K562 (cell line): Measurements from ENCODE around the gene ZCRB1. TPM values are rescaled to one million over a fixed set of nuclear protein-coding genes. Genes with fewer than 3 reads are reported as not detected.

Experiments
- ARID1B ChIP-seq: fragments of 450-650 bp; IDR thresholded peaks from 2 replicates; pipeline ENCODE4 v1.6.1; 2016; ENCODE audit warnings: antibody characterized with exemption, mild to moderate bottlenecking, inconsistent platforms
- BDP1 ChIP-seq: IDR thresholded peaks from 3 replicates; pipeline ENCODE4 v1.6.1; 2011; ENCODE audit not compliant: insufficient read length, insufficient read depth
- C11orf30 ChIP-seq: fragments of 450-650 bp; IDR thresholded peaks from 2 replicates; pipeline ENCODE4 v1.6.1; 2016; ENCODE audit warnings: low read depth, mild to moderate bottlenecking
- CBFA2T3 ChIP-seq: fragments of 450-650 bp; IDR thresholded peaks from 2 replicates; pipeline ENCODE4 v1.6.1; 2017
- CC2D1A ChIP-seq: fragments of 450-650 bp; IDR thresholded peaks from 2 replicates; pipeline ENCODE4 v1.6.1; 2017; ENCODE audit warnings: mild to moderate bottlenecking
- HDAC1 ChIP-seq, 2 experiments: fragments of 450-650 bp; IDR thresholded peaks; 2 replicates each; pipeline ENCODE4 v1.6.1; 2016 to 2017; ENCODE audit warnings: inconsistent platforms in 1 of 2, mild to moderate bottlenecking in 1 of 2, moderate library complexity in 1 of 2
- MCM3 ChIP-seq: fragments of 450-650 bp; IDR thresholded peaks from 2 replicates; pipeline ENCODE4 v1.6.1; 2016
- MYBL2 ChIP-seq, 2 experiments: fragments of 450-650 bp in 1 of 2; sonication (generic) in 1 of 2; formaldehyde crosslinking in 1 of 2; IDR thresholded peaks; 2 replicates each; pipeline versions ENCODE4 v1.6.1 to v1.8.1; 2017 to 2022; ENCODE audit warnings: borderline replicate concordance in 1 of 2, inconsistent platforms in 1 of 2, low read depth in 1 of 2, mild to moderate bottlenecking in 1 of 2, missing genetic modification reagents in 1 of 2, moderate library complexity in 1 of 2
- NEUROD1 ChIP-seq: fragments of 150-350 bp; IDR thresholded peaks from 2 replicates; pipeline ENCODE4 v1.6.1; 2014; ENCODE audit warnings: borderline replicate concordance, low read length, low read depth; ENCODE audit not compliant: partially characterized antibody
- PML ChIP-seq: IDR thresholded peaks from 2 replicates; pipeline ENCODE4 v1.6.1; 2012; ENCODE audit warnings: low read length, inconsistent platforms
- U2AF2 ChIP-seq: fragments of 200-400 bp; formaldehyde crosslinking; optimal IDR thresholded peaks from 2 replicates; pipeline ENCODE3; 2017; ENCODE audit warnings: low read depth, mild to moderate bottlenecking, low read length
- ZNF12 ChIP-seq: sonication (generic); formaldehyde crosslinking; IDR thresholded peaks from 2 replicates; pipeline ENCODE4 v1.4.0; 2020; ENCODE audit warnings: mild to moderate bottlenecking, missing genetic modification reagents
- ZNF274 ChIP-seq: IDR thresholded peaks from 2 replicates; pipeline ENCODE4 v1.6.1; 2011; ENCODE audit warnings: low read depth, mild to moderate bottlenecking, low read length, moderate library complexity, borderline replicate concordance
- polyA plus RNA-seq, 8 experiments: library from polyadenylated mRNA; depleted of rRNA in 4 of 8; stranded (reverse) in 5 of 8; unstranded in 3 of 8; fragments of >200 nt; fragmentation: Nextera tagmentation in 2 of 8; fragmentation: Illumina TruSeq in 1 of 8; extraction: Ambion mirVana in 2 of 8; extraction: Trizol in 1 of 8; gene quantifications; 2 replicates each; pipeline versions ENCODE4 v1.2.1 to v1.2.3, GENCODE V29; 2011 to 2014; ENCODE audit warnings: inconsistent platforms in 1 of 8, missing spikeins in 1 of 8
- total RNA-seq, 7 experiments: library from RNA; depleted of rRNA in 6 of 7; stranded (reverse); fragments of >200 nt in 6 of 7; fragmentation: Illumina TruSeq in 2 of 7; extraction: Trizol in 2 of 7; gene quantifications; 2 replicates each; pipeline versions ENCODE4 v1.2.1 to v1.2.3, GENCODE V29; 2011 to 2021; ENCODE audit warnings: low replicate concordance in 1 of 7
- TF ChIP-seq, protein P1 (sequence below): fragments of 450-650 bp; IDR thresholded peaks from 2 replicates; pipeline ENCODE4 v1.6.1; 2017; ENCODE audit warnings: antibody characterized with exemption
- TF ChIP-seq, protein P2 (sequence below): fragments of 450-650 bp; IDR thresholded peaks from 2 replicates; pipeline ENCODE4 v1.6.1; 2014; ENCODE audit warnings: low read depth, mild to moderate bottlenecking, moderate library complexity, borderline replicate concordance
- TF ChIP-seq, protein P3 (sequence below): fragments of 250-450 bp; sonication (Bioruptor Pico); IDR thresholded peaks from 2 replicates; pipeline ENCODE4 v1.4.0; 2020
- TF ChIP-seq, protein P4 (sequence below): fragments of 250-450 bp; sonication (Bioruptor Pico); IDR thresholded peaks from 2 replicates; pipeline ENCODE4 v1.4.0; 2020; ENCODE audit warnings: mild to moderate bottlenecking, moderate library complexity

The ZCRB1 gene
- total and polyA plus RNA-seq, 9 of the 15 experiments (the other 6 are each of a cell fraction or from before 2014, with no cell fraction given) = 36.0 to 102 (median 51.0) TPM

DNA sequence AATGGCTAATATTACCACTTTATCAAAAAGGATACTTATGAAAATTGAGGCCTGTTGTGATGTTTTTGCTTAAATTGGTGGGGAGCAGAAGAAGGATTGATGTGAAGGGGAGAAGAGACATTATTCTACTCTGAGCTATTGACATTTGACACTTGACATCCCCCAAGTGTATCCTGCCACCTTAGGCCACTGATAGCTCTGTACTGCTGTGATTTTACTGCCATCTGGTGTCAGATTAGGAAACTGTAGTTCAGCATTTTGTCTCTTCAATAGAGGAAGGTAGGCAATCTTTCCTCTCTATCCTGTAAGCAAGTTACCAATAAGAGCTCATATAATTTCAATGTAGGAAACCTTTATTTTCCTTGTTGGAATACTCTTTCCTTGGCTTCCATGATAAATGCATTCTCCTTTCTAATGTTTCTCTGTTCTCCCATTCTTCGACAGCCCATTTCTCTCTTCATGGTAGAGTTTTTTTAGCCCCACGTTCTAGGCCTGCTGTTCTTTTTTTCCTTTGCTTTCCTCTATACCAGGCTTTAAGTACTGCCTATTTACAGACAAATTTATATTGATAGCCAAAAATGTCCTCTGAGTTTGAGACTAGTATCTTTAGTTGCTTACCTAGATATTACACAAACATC lies 46.4 kb upstream of the ZCRB1 start (continued):
- TF ChIP-seq ARID1B = no peak
- TF ChIP-seq NEUROD1 = no peak
- TF ChIP-seq ZNF274 = no peak
- peak; percentile 57 for TF ChIP-seq CBFA2T3
- no peak for TF ChIP-seq PML
- peak; percentile 23; the same call in 1 of the 2 replicates for TF ChIP-seq C11orf30
- TF ChIP-seq U2AF2 = no peak
- TF ChIP-seq, protein P1, sequence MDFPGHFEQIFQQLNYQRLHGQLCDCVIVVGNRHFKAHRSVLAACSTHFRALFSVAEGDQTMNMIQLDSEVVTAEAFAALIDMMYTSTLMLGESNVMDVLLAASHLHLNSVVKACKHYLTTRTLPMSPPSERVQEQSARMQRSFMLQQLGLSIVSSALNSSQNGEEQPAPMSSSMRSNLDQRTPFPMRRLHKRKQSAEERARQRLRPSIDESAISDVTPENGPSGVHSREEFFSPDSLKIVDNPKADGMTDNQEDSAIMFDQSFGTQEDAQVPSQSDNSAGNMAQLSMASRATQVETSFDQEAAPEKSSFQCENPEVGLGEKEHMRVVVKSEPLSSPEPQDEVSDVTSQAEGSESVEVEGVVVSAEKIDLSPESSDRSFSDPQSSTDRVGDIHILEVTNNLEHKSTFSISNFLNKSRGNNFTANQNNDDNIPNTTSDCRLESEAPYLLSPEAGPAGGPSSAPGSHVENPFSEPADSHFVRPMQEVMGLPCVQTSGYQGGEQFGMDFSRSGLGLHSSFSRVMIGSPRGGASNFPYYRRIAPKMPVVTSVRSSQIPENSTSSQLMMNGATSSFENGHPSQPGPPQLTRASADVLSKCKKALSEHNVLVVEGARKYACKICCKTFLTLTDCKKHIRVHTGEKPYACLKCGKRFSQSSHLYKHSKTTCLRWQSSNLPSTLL = no peak
- TF ChIP-seq, protein P2, sequence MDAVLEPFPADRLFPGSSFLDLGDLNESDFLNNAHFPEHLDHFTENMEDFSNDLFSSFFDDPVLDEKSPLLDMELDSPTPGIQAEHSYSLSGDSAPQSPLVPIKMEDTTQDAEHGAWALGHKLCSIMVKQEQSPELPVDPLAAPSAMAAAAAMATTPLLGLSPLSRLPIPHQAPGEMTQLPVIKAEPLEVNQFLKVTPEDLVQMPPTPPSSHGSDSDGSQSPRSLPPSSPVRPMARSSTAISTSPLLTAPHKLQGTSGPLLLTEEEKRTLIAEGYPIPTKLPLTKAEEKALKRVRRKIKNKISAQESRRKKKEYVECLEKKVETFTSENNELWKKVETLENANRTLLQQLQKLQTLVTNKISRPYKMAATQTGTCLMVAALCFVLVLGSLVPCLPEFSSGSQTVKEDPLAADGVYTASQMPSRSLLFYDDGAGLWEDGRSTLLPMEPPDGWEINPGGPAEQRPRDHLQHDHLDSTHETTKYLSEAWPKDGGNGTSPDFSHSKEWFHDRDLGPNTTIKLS = no peak
- no peak for TF ChIP-seq BDP1
- no peak for TF ChIP-seq MCM3
- TF ChIP-seq, protein P3, sequence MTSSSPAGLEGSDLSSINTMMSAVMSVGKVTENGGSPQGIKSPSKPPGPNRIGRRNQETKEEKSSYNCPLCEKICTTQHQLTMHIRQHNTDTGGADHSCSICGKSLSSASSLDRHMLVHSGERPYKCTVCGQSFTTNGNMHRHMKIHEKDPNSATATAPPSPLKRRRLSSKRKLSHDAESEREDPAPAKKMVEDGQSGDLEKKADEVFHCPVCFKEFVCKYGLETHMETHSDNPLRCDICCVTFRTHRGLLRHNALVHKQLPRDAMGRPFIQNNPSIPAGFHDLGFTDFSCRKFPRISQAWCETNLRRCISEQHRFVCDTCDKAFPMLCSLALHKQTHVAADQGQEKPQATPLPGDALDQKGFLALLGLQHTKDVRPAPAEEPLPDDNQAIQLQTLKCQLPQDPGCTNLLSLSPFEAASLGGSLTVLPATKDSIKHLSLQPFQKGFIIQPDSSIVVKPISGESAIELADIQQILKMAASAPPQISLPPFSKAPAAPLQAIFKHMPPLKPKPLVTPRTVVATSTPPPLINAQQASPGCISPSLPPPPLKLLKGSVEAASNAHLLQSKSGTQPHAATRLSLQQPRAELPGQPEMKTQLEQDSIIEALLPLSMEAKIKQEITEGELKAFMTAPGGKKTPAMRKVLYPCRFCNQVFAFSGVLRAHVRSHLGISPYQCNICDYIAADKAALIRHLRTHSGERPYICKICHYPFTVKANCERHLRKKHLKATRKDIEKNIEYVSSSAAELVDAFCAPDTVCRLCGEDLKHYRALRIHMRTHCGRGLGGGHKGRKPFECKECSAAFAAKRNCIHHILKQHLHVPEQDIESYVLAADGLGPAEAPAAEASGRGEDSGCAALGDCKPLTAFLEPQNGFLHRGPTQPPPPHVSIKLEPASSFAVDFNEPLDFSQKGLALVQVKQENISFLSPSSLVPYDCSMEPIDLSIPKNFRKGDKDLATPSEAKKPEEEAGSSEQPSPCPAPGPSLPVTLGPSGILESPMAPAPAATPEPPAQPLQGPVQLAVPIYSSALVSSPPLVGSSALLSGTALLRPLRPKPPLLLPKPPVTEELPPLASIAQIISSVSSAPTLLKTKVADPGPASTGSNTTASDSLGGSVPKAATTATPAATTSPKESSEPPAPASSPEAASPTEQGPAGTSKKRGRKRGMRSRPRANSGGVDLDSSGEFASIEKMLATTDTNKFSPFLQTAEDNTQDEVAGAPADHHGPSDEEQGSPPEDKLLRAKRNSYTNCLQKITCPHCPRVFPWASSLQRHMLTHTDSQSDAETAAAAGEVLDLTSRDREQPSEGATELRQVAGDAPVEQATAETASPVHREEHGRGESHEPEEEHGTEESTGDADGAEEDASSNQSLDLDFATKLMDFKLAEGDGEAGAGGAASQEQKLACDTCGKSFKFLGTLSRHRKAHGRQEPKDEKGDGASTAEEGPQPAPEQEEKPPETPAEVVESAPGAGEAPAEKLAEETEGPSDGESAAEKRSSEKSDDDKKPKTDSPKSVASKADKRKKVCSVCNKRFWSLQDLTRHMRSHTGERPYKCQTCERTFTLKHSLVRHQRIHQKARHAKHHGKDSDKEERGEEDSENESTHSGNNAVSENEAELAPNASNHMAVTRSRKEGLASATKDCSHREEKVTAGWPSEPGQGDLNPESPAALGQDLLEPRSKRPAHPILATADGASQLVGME (CRISPR knock-in tag) = no peak
- no peak for TF ChIP-seq ZNF12
- no peak for TF ChIP-seq MYBL2 (IDR thresholded peaks at IDR 0.05; ENCODE audit: low read depth)
- TF ChIP-seq MYBL2 (CRISPR knock-in tag; IDR thresholded peaks at IDR 0.05; ENCODE audit: borderline replicate concordance) = no peak
- TF ChIP-seq CC2D1A = peak; percentile 47; the same call in 1 of the 2 replicates
- TF ChIP-seq HDAC1 (IDR thresholded peaks at IDR 0.05) = 0 out of 4 replicates have a peak, but pooled peaks of 1 of the 2 experiments have one; percentile 12
- TF ChIP-seq, protein P4, sequence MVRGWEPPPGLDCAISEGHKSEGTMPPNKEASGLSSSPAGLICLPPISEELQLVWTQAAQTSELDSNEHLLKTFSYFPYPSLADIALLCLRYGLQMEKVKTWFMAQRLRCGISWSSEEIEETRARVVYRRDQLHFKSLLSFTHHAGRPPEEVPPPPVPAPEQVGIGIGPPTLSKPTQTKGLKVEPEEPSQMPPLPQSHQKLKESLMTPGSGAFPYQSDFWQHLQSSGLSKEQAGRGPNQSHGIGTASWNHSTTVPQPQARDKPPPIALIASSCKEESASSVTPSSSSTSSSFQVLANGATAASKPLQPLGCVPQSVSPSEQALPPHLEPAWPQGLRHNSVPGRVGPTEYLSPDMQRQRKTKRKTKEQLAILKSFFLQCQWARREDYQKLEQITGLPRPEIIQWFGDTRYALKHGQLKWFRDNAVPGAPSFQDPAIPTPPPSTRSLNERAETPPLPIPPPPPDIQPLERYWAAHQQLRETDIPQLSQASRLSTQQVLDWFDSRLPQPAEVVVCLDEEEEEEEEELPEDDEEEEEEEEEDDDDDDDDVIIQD (CRISPR knock-in tag) = no peak
